GM12878 (cell line): ENCODE measurements around the gene DRP2. TPM values are rescaled to one million over a fixed set of nuclear protein-coding genes. Genes with fewer than 3 reads are reported as not detected.

Source experiments
- ATAC-seq: fragments of 200-7000 bp; cut with Tn5 transposase; 3 replicates; pipeline ENCODE4 v1.9.1; 2020; ENCODE audit warnings: mild to moderate bottlenecking, moderate library complexity
- BruUV-seq: library from RNA; stranded (reverse); fragments of 400-500 nt; replicated peaks from 2 replicates; lab custom pipeline; 2021; lab: Mats Ljungman, UMichigan
- CTCF ChIA-PET: fragments of 300-600 bp; sonication (Branson Sonifier 250); formaldehyde crosslinking; extraction: SDS; loops from one replicate; lab custom pipeline; 2021; ENCODE audit warnings: inconsistent platforms; lab: Yijun Ruan, JAX
- POLR2A ChIA-PET: fragments of 350-600 bp; formaldehyde crosslinking; extraction: SDS; loops from one replicate; lab custom pipeline; 2021; ENCODE audit warnings: inconsistent platforms; lab: Charles Lee
- RAD21 ChIA-PET: fragments of 300-600 bp; sonication (Branson Sonifier 250); formaldehyde crosslinking; loops from one replicate; lab custom pipeline; 2023; ENCODE audit warnings: antibody characterized with exemption; ENCODE audit not compliant: unreplicated experiment; lab: Charles Lee
- SMC1A ChIA-PET: fragments of 300-600 bp; sonication (Branson Sonifier 250); formaldehyde crosslinking; loops from one replicate; lab custom pipeline; 2023; ENCODE audit not compliant: unreplicated experiment, uncharacterized antibody; lab: Charles Lee
- DNase-seq: peaks from one replicate; pipeline ENCODE4 v3.0.0-alpha.2; 2011; ENCODE audit warnings: low read depth, low spot score
- FAIRE-seq: peaks from 3 replicates; lab custom pipeline; 2011; peaks lifted over from hg19 to GRCh38; lab: Jason Lieb, UNC
- H2AFZ ChIP-seq: 2 replicates; pipeline ENCODE4 v1.6.0; 2011; ENCODE audit warnings: low read depth, low read length, control low read depth; ENCODE audit not compliant: control insufficient read depth
- H3K27ac ChIP-seq: 2 replicates; pipeline ENCODE4 v1.5.1; 2011; ENCODE audit warnings: control low read depth; ENCODE audit not compliant: control insufficient read depth, insufficient read depth
- H3K27me3 ChIP-seq, 2 experiments: replicated peaks in 1 of 2; 2 replicates each; pipeline versions ENCODE4 v1.6.0 to v1.6.1; 2011; ENCODE audit warnings: low read length in 1 of 2; ENCODE audit not compliant: control insufficient read depth in 2 of 2, insufficient read depth in 2 of 2
- H3K36me3 ChIP-seq, 2 experiments: 2 replicates each; pipeline ENCODE4 v1.5.1; 2011; ENCODE audit warnings: low read length in 1 of 2; ENCODE audit not compliant: control insufficient read depth in 2 of 2, insufficient read depth in 2 of 2
- H3K4me1 ChIP-seq: 2 replicates; pipeline ENCODE4 v1.6.1; 2011; ENCODE audit warnings: mild to moderate bottlenecking, low read length, moderate library complexity, mixed read lengths; ENCODE audit not compliant: control insufficient read depth, insufficient read depth
- H3K4me2 ChIP-seq: 2 replicates; pipeline ENCODE4 v1.6.0; 2011; ENCODE audit warnings: control low read depth; ENCODE audit not compliant: control insufficient read depth, insufficient read depth
- H3K4me3 ChIP-seq: fragments of 200-600 bp; sonication (generic); 2 replicates; pipeline ENCODE4 v1.5.1; 2016
- H3K79me2 ChIP-seq: 2 replicates; pipeline ENCODE4 v1.6.0; 2011; ENCODE audit warnings: low read length; ENCODE audit not compliant: control insufficient read depth, insufficient read depth
- H3K9ac ChIP-seq: 2 replicates; pipeline ENCODE4 v1.8.0; 2011; ENCODE audit warnings: low read length, control low read depth, mixed read lengths; ENCODE audit not compliant: control insufficient read depth, insufficient read depth
- H3K9me3 ChIP-seq: replicated peaks from 3 replicates; pipeline ENCODE4 v1.5.1; 2011; ENCODE audit warnings: mild to moderate bottlenecking, low read length; ENCODE audit not compliant: control insufficient read depth, insufficient read depth
- H4K20me1 ChIP-seq: 2 replicates; pipeline ENCODE4 v1.6.0; 2011; ENCODE audit not compliant: control insufficient read depth, insufficient read depth
- JUNB ChIP-seq: IDR thresholded peaks from 2 replicates; pipeline ENCODE4 v1.6.1; 2016; ENCODE audit warnings: antibody characterized with exemption, mild to moderate bottlenecking
- MEF2A ChIP-seq: IDR thresholded peaks from 2 replicates; pipeline ENCODE4 v1.6.1; 2011; ENCODE audit warnings: low read depth, mild to moderate bottlenecking, low read length, moderate library complexity; ENCODE audit not compliant: insufficient read depth
- MTA3 ChIP-seq: IDR thresholded peaks from 2 replicates; pipeline ENCODE4 v1.6.1; 2012; ENCODE audit warnings: low read length, inconsistent platforms, borderline replicate concordance
- MYB ChIP-seq: fragments of 150-350 bp; IDR thresholded peaks from 2 replicates; pipeline ENCODE4 v1.6.1; 2014; ENCODE audit warnings: mild to moderate bottlenecking, low read depth, low read length, borderline replicate concordance
- NFYB ChIP-seq: IDR thresholded peaks from 2 replicates; pipeline ENCODE4 v1.6.1; 2011; ENCODE audit warnings: low read depth, mild to moderate bottlenecking, low read length, improper control_type of control experiment, moderate library complexity; ENCODE audit not compliant: insufficient read depth
- POU2F2 ChIP-seq: IDR thresholded peaks from 3 replicates; pipeline ENCODE4 v1.6.1; 2011; ENCODE audit warnings: low read depth, mild to moderate bottlenecking, low read length, borderline replicate concordance
- RCOR1 ChIP-seq: conservative IDR thresholded peaks from 2 replicates; pipeline ENCODE4 v1.6.1; 2012; ENCODE audit warnings: low read depth, low read length, improper control_type of control experiment
- SPI1 ChIP-seq: IDR thresholded peaks from 2 replicates; pipeline ENCODE4 v1.6.1; 2011; ENCODE audit warnings: low read depth, mild to moderate bottlenecking, low read length, moderate library complexity, borderline replicate concordance; ENCODE audit not compliant: insufficient read depth
- WGBS: methylation state at CpG from one replicate; pipeline ENCODE4 v1.1.6; 2016; ENCODE audit warnings: low lambda C conversion rate; ENCODE audit not compliant: insufficient replicate concordance, insufficient coverage; ENCODE audit errors: missing lambda C conversion rate; 5-methylcytosine and 5-hydroxymethylcytosine counted together
- in situ Hi-C: fragments of 300-500 bp; cut with MboI; formaldehyde crosslinking; loops from 9 replicates; pipeline ENCODE4 v1.14.3; 2018; ENCODE audit warnings: mixed read lengths
- intact Hi-C: fragments of 100-400 bp; cut with micrococcal nuclease; formaldehyde crosslinking; loops from one replicate; pipeline ENCODE4 v1.14.2; 2022; ENCODE audit not compliant: unreplicated experiment
- polyA plus RNA-seq, 11 experiments: library from polyadenylated mRNA; depleted of rRNA in 4 of 11; unstranded in 6 of 11; stranded (reverse) in 5 of 11; fragments of >200 nt; fragmentation: Nextera tagmentation in 4 of 11; fragmentation: Illumina TruSeq in 1 of 11; extraction: Ambion mirVana in 4 of 11; extraction: Trizol in 1 of 11; gene quantifications; 1 replicate in 1 of 11; 2 replicates in 10 of 11; pipeline versions ENCODE4 v1.2.1 to v1.2.3, GENCODE V29; 2011 to 2016; ENCODE audit warnings: inconsistent platforms in 2 of 11, missing spikeins in 2 of 11, low read depth in 1 of 11
- total RNA-seq, 4 experiments: library from RNA; depleted of rRNA in 3 of 4; stranded (reverse); fragments of >200 nt in 3 of 4; fragmentation: Illumina TruSeq in 1 of 4; extraction: Trizol in 1 of 4; gene quantifications; 2 replicates each; pipeline versions ENCODE4 v1.2.1 to v1.2.3, GENCODE V29; 2013 to 2021
- TF ChIP-seq, protein P1 (sequence below): fragments of 450-650 bp; IDR thresholded peaks from 2 replicates; pipeline ENCODE4 v1.6.1; 2018; ENCODE audit warnings: borderline replicate concordance, mild to moderate bottlenecking; ENCODE audit not compliant: partially characterized antibody
- TF ChIP-seq, protein P2 (sequence below): fragments of 150-350 bp; IDR thresholded peaks from 2 replicates; pipeline ENCODE4 v1.6.1; 2014; ENCODE audit warnings: mild to moderate bottlenecking, low read depth, low read length

Gene DRP2
- total and polyA plus RNA-seq, 10 of the 15 experiments (the other 5 are each of a cell fraction or from before 2014, with no cell fraction given), result 0.02 to 0.37 (median 0.15) TPM; not detected in 1

DNA sequence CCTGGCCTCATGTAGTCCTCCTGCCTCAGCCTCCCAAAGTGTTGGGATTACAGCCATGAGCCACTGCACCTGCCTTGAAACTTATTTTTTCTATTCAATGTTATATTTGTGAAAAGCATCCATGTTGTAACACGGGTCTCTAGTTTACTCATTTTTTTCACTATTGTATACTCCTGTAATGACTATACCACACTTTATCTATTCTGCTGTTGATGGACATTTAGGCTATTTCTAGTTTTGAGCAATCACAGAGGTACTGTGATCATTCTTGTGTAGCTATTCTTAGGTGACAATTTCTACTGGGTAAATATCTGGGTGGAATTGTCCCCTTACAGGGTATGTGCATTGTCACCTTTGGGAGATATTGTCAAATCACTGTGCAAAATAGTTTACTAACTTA, 3.6 kb downstream of the DRP2 start:
- DNase-seq (no peak), FAIRE-seq (no peak), ATAC-seq (peak; percentile 52)
- in situ Hi-C loops, result no loop called here
- no peaks in the 10 kb centered on the region for H4K20me1 ChIP-seq
- H3K4me2 ChIP-seq, result no peak overlapping the region
- no TSS peak for BruUV-seq
- intact Hi-C loops, result no loop called here
- ChIA-PET POLR2A (no interaction called here), RAD21 (no interaction called here), SMC1A (no interaction called here), CTCF (no interaction called here)
- H3K9ac ChIP-seq, result no peak overlapping the region
- H3K4me3 ChIP-seq, result no peak overlapping the region
- H2AFZ ChIP-seq, result no peak overlapping the region
- H3K4me1 ChIP-seq, result no peaks in the 10 kb centered on the region
- no peaks in the 10 kb centered on the region for H3K79me2 ChIP-seq
- no peaks in the 10 kb centered on the region for H3K9me3 ChIP-seq
- no peak overlapping the region for H3K27ac ChIP-seq
- no peaks in the 10 kb centered on the region for H3K36me3 ChIP-seq
- TF ChIP-seq, protein P1, sequence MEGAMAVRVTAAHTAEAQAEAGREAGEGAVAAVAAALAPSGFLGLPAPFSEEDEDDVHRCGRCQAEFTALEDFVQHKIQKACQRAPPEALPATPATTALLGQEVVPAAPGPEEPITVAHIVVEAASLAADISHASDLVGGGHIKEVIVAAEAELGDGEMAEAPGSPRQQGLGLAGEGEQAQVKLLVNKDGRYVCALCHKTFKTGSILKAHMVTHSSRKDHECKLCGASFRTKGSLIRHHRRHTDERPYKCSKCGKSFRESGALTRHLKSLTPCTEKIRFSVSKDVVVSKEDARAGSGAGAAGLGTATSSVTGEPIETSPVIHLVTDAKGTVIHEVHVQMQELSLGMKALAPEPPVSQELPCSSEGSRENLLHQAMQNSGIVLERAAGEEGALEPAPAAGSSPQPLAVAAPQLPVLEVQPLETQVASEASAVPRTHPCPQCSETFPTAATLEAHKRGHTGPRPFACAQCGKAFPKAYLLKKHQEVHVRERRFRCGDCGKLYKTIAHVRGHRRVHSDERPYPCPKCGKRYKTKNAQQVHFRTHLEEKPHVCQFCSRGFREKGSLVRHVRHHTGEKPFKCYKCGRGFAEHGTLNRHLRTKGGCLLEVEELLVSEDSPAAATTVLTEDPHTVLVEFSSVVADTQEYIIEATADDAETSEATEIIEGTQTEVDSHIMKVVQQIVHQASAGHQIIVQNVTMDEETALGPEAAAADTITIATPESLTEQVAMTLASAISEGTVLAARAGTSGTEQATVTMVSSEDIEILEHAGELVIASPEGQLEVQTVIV, result no peak
- TF ChIP-seq SPI1, result no peak
- TF ChIP-seq JUNB, result peak; percentile 65
- no peak for TF ChIP-seq NFYB
- TF ChIP-seq POU2F2, result no peak
- no peak for TF ChIP-seq RCOR1
- TF ChIP-seq, protein P2, sequence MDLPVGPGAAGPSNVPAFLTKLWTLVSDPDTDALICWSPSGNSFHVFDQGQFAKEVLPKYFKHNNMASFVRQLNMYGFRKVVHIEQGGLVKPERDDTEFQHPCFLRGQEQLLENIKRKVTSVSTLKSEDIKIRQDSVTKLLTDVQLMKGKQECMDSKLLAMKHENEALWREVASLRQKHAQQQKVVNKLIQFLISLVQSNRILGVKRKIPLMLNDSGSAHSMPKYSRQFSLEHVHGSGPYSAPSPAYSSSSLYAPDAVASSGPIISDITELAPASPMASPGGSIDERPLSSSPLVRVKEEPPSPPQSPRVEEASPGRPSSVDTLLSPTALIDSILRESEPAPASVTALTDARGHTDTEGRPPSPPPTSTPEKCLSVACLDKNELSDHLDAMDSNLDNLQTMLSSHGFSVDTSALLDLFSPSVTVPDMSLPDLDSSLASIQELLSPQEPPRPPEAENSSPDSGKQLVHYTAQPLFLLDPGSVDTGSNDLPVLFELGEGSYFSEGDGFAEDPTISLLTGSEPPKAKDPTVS, result no peak
- TF ChIP-seq MYB, result no peak
- TF ChIP-seq MTA3, result no peak
- TF ChIP-seq MEF2A, result 0 out of 2 replicates have a peak, but pooled peaks have one; percentile 22
- no peaks in the 10 kb centered on the region for H3K27me3 ChIP-seq
- 6% methylated on average over 1 of the region's 1 CpG for WGBS
